Memory B cell (primary cell): ENCODE results near the gene USH1G.
"Not testable (repeated sequence)": the region's sequence is repeated elsewhere in the genome, so short reads cannot be mapped to it uniquely, and the experiment has no call there.

Experiments used
- ATAC-seq: fragments of 150-1000 bp; cut with Tn5 transposase; 2 replicates; pipeline ENCODE4 v1.10.0; 2021; ENCODE audit warnings: low read depth, mild to moderate bottlenecking, moderate library complexity
- DNase-seq, 2 donors: peaks; one replicate each; pipeline ENCODE4 v3.0.0; 2022; ENCODE audit warnings: low spot score in 2 of 2
- H3K27ac Mint-ChIP-seq: one replicate; pipeline ENCODE4 v1.8.0; 2022; ENCODE audit warnings: mild to moderate bottlenecking, moderate library complexity, mixed read lengths
- H3K27me3 Mint-ChIP-seq: one replicate; pipeline ENCODE4 v1.8.0; 2022; ENCODE audit warnings: mixed read lengths
- H3K36me3 Mint-ChIP-seq: one replicate; pipeline ENCODE4 v1.8.0; 2022; ENCODE audit warnings: mild to moderate bottlenecking, mixed read lengths
- H3K4me1 Mint-ChIP-seq: one replicate; pipeline ENCODE4 v1.8.0; 2022; ENCODE audit warnings: mixed read lengths
- H3K4me3 Mint-ChIP-seq: one replicate; pipeline ENCODE4 v1.8.0; 2022; ENCODE audit warnings: mild to moderate bottlenecking, moderate library complexity, mixed read lengths
- H3K9me3 Mint-ChIP-seq: one replicate; pipeline ENCODE4 v1.8.0; 2022; ENCODE audit warnings: mixed read lengths

Gene USH1G

GRCh38 chr17:74922694-74923537 lies at the start of gene USH1G:
TSS of gene USH1G (minus strand) at chr17:74923255. CDS start at chr17:74923073, 182 bp downstream.
- peak within 1 kb of the TSS; percentile 69 for H3K4me3 Mint-ChIP-seq

GRCh38 chr17:74972107-74972972 lies 49.3 kb upstream of the USH1G start, which contains the start of gene HID1:
TSS of gene HID1 (minus strand) at chr17:74972759. CDS start at chr17:74972656, 103 bp downstream.
- peaks cover 13% of the 10 kb centered on the region for H3K27me3 Mint-ChIP-seq
- no peaks in the 10 kb centered on the region for H3K9me3 Mint-ChIP-seq
- no peaks in the 10 kb centered on the region for H3K36me3 Mint-ChIP-seq
- DNase-seq (peak; percentile 61 to 72), ATAC-seq (peak; percentile 83)
- peak within 1 kb of the TSS; percentile 82 for H3K4me3 Mint-ChIP-seq
- H3K4me1 Mint-ChIP-seq, result peaks cover 6% of the 10 kb centered on the region
- peak within 1 kb of the TSS; percentile 9 for H3K27ac Mint-ChIP-seq

More at GRCh38 chr17:74922694-74923537, at the start of gene USH1G:
- peaks cover 24% of the 10 kb centered on the region for H3K27me3 Mint-ChIP-seq
- peaks cover 11% of the 10 kb centered on the region for H3K4me1 Mint-ChIP-seq
- H3K9me3 Mint-ChIP-seq, result no peaks in the 10 kb centered on the region
- no peaks in the 10 kb centered on the region for H3K36me3 Mint-ChIP-seq
- ATAC-seq (peak; percentile 31), DNase-seq (no peak)
- no peak within 1 kb of the TSS for H3K27ac Mint-ChIP-seq

- peak overlapping the region; percentile 70 for H3K4me3 Mint-ChIP-seq
Observed at GRCh38 chr17:74971842-74972106, 48.7 kb upstream of the USH1G start.

GRCh38 chr17:74971069-74971841 lies 48.2 kb upstream of the USH1G start:
- Mint-ChIP-seq H3K4me3 (peak overlapping the region; percentile 70), H3K27me3 (peaks cover 10% of the 10 kb centered on the region), H3K27ac (no peak overlapping the region)

More at GRCh38 chr17:74971842-74972106, 48.7 kb upstream of the USH1G start:
- peaks cover 6% of the 10 kb centered on the region for H3K4me1 Mint-ChIP-seq
- H3K27ac Mint-ChIP-seq, result no peak overlapping the region
- no peaks in the 10 kb centered on the region for H3K36me3 Mint-ChIP-seq
- H3K9me3 Mint-ChIP-seq, result no peaks in the 10 kb centered on the region
- DNase-seq, result no peak
- no peak for ATAC-seq
- H3K27me3 Mint-ChIP-seq, result peaks cover 12% of the 10 kb centered on the region

GRCh38 chr17:74970395-74970794 lies 47.3 kb upstream of the USH1G start:
- Mint-ChIP-seq H3K4me1 (peaks cover 6% of the 10 kb centered on the region), H3K4me3 (no peak overlapping the region), H3K36me3 (no peaks in the 10 kb centered on the region), H3K27ac (no peak overlapping the region), H3K27me3 (peaks cover 8% of the 10 kb centered on the region), H3K9me3 (no peaks in the 10 kb centered on the region)
- DNase-seq, result no peak
- no peak for ATAC-seq

More at GRCh38 chr17:74971069-74971841, 48.2 kb upstream of the USH1G start:
- DNase-seq, result no peak
- ATAC-seq, result no peak
- H3K9me3 Mint-ChIP-seq, result no peaks in the 10 kb centered on the region
- no peaks in the 10 kb centered on the region for H3K36me3 Mint-ChIP-seq
- peaks cover 6% of the 10 kb centered on the region for H3K4me1 Mint-ChIP-seq

GRCh38 chr17:74969501-74969900 lies 46.4 kb upstream of the USH1G start:
- not testable (repeated sequence) for H3K4me3 Mint-ChIP-seq, H3K36me3 Mint-ChIP-seq, H3K9me3 Mint-ChIP-seq, ATAC-seq, DNase-seq, H3K27ac Mint-ChIP-seq, H3K4me1 Mint-ChIP-seq
- peaks cover 10% of the 10 kb centered on the region for H3K27me3 Mint-ChIP-seq

GRCh38 chr17:74968361-74968780 lies 45.3 kb upstream of the USH1G start:
- Mint-ChIP-seq H3K27me3 (peaks cover 8% of the 10 kb centered on the region), H3K36me3 (no peaks in the 10 kb centered on the region), H3K9me3 (no peaks in the 10 kb centered on the region), H3K4me3 (no peak overlapping the region), H3K4me1 (peaks cover 10% of the 10 kb centered on the region), H3K27ac (no peak overlapping the region)
- ATAC-seq (no peak), DNase-seq (no peak)

- DNase-seq (no peak), ATAC-seq (no peak)
- H3K4me1 Mint-ChIP-seq, result peaks cover 11% of the 10 kb centered on the region
- no peak overlapping the region for H3K4me3 Mint-ChIP-seq
- no peaks in the 10 kb centered on the region for H3K9me3 Mint-ChIP-seq
- H3K27me3 Mint-ChIP-seq, result peaks cover 6% of the 10 kb centered on the region
- H3K27ac Mint-ChIP-seq, result no peak overlapping the region
- no peaks in the 10 kb centered on the region for H3K36me3 Mint-ChIP-seq
Observed at GRCh38 chr17:74964988-74965622, 42.0 kb upstream of the USH1G start.

GRCh38 chr17:74964246-74964761 lies 41.2 kb upstream of the USH1G start:
- no peaks in the 10 kb centered on the region for H3K9me3 Mint-ChIP-seq
- ATAC-seq, result no peak
- no peak for DNase-seq
- H3K27me3 Mint-ChIP-seq, result peaks cover 8% of the 10 kb centered on the region
- no peaks in the 10 kb centered on the region for H3K36me3 Mint-ChIP-seq
- H3K27ac Mint-ChIP-seq, result no peak overlapping the region
- H3K4me1 Mint-ChIP-seq, result peaks cover 11% of the 10 kb centered on the region
- no peak overlapping the region for H3K4me3 Mint-ChIP-seq

- no peak overlapping the region for H3K27ac Mint-ChIP-seq
- H3K4me1 Mint-ChIP-seq, result peaks cover 11% of the 10 kb centered on the region
- H3K27me3 Mint-ChIP-seq, result peaks cover 8% of the 10 kb centered on the region
- H3K4me3 Mint-ChIP-seq, result no peak overlapping the region
- ATAC-seq (no peak), DNase-seq (no peak)
- H3K36me3 Mint-ChIP-seq, result no peaks in the 10 kb centered on the region
- H3K9me3 Mint-ChIP-seq, result no peaks in the 10 kb centered on the region
Observed at GRCh38 chr17:74963656-74964055, 40.6 kb upstream of the USH1G start.

GRCh38 chr17:74962622-74963394 lies 39.8 kb upstream of the USH1G start:
- H3K9me3 Mint-ChIP-seq, result no peaks in the 10 kb centered on the region
- H3K27me3 Mint-ChIP-seq, result peaks cover 8% of the 10 kb centered on the region
- no peak for DNase-seq
- peaks cover 11% of the 10 kb centered on the region for H3K4me1 Mint-ChIP-seq
- H3K4me3 Mint-ChIP-seq, result no peak overlapping the region
- H3K36me3 Mint-ChIP-seq, result no peaks in the 10 kb centered on the region
- ATAC-seq, result no peak
- no peak overlapping the region for H3K27ac Mint-ChIP-seq

GRCh38 chr17:74961657-74962350 lies 38.7 kb upstream of the USH1G start:
- peak; percentile 81 to 88 for DNase-seq
- ATAC-seq, result peak; percentile 70
- H3K36me3 Mint-ChIP-seq, result no peaks in the 10 kb centered on the region
- H3K9me3 Mint-ChIP-seq, result no peaks in the 10 kb centered on the region
- no peak overlapping the region for H3K4me3 Mint-ChIP-seq
- no peak overlapping the region for H3K27ac Mint-ChIP-seq
- peaks cover 11% of the 10 kb centered on the region for H3K4me1 Mint-ChIP-seq
- peaks cover 8% of the 10 kb centered on the region for H3K27me3 Mint-ChIP-seq
